Neutrophil (primary cell): ENCODE results near the gene SIT1.
"Not testable (repeated sequence)": the region's sequence is repeated elsewhere in the genome, so short reads cannot be mapped to it uniquely, and the experiment has no call there.

Experiments
- H3K27ac ChIP-seq: fragments of 200-600 bp; sonication (generic); 2 replicates; pipeline ENCODE4 v1.5.1; 2016; ENCODE audit warnings: mild to moderate bottlenecking, moderate library complexity
- H3K27me3 ChIP-seq: fragments of 200-600 bp; sonication (generic); 2 replicates; pipeline ENCODE4 v1.6.0; 2016; ENCODE audit warnings: mild to moderate bottlenecking
- H3K36me3 ChIP-seq: fragments of 200-600 bp; sonication (generic); 2 replicates; pipeline ENCODE4 v1.5.1; 2017
- H3K4me1 ChIP-seq, 2 experiments: fragments of 200-600 bp in 1 of 2; sonication (generic) in 1 of 2; 1 replicate in 1 of 2; 2 replicates in 1 of 2; pipeline versions ENCODE4 v1.5.1 to v1.6.1; 2013 to 2016; ENCODE audit warnings: low read depth in 1 of 2, low read length in 1 of 2, mild to moderate bottlenecking in 1 of 2, moderate library complexity in 1 of 2; ENCODE audit not compliant: control insufficient read depth in 1 of 2, insufficient read depth in 1 of 2
- H3K4me3 ChIP-seq, 2 experiments: fragments of 200-600 bp in 1 of 2; sonication (generic) in 1 of 2; 1 replicate in 1 of 2; 2 replicates in 1 of 2; pipeline ENCODE4 v1.5.1; 2013 to 2016; ENCODE audit warnings: low read depth in 1 of 2, low read length in 1 of 2, mild to moderate bottlenecking in 1 of 2, moderate library complexity in 1 of 2
- H3K9me3 ChIP-seq: fragments of 200-600 bp; sonication (generic); 2 replicates; pipeline ENCODE4 v1.5.1; 2016
- TF ChIP-seq, protein P1 (sequence below): fragments of 200-600 bp; sonication (generic); IDR thresholded peaks from 2 replicates; pipeline ENCODE4 v1.5.1; 2016; ENCODE audit warnings: antibody characterized with exemption

The SIT1 gene

DNA sequence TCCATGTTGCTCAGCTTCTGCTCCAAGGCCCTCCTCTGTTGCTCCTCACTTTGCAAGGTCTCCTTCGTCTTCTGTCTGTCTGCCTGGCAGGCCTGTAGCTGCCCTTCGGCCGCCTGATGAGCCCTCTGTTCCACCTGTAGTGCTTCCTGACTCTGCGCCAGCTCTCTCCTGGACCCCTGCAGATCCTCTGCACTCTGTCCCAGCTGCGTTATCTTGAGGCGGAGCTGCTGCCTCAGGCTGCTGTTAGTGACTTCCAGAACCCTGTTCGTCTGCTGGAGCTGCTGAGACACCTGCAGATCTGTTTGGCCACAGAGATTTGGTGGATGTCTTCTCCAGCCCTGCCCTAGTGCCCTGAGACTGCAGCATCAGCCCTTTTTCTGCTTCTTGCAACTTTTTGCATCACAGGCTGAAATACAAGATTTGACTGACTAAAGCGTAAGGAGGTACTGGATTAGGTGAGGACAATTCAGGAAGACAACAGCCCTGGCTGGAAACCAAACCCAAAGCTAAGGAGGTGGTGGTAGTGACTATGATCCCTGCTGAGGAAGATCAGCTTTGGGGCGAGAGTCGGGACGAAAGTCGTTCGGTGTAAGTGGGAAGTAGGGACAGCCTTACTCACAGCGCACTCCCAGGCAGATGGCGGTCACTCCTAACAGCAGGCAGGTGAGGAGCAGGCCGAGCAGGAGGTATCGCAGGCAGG lies 34.6 kb downstream of the SIT1 start:
- Histone ChIP-seq H3K9me3 (no peaks in the 10 kb centered on the region), H3K4me3 (no peak overlapping the region), H3K27ac (no peak overlapping the region), H3K27me3 (peaks cover 33% of the 10 kb centered on the region), H3K36me3 (no peaks in the 10 kb centered on the region), H3K4me1 (peaks cover 9 to 12% of the 10 kb centered on the region in 2 experiments)
- TF ChIP-seq, protein P1, sequence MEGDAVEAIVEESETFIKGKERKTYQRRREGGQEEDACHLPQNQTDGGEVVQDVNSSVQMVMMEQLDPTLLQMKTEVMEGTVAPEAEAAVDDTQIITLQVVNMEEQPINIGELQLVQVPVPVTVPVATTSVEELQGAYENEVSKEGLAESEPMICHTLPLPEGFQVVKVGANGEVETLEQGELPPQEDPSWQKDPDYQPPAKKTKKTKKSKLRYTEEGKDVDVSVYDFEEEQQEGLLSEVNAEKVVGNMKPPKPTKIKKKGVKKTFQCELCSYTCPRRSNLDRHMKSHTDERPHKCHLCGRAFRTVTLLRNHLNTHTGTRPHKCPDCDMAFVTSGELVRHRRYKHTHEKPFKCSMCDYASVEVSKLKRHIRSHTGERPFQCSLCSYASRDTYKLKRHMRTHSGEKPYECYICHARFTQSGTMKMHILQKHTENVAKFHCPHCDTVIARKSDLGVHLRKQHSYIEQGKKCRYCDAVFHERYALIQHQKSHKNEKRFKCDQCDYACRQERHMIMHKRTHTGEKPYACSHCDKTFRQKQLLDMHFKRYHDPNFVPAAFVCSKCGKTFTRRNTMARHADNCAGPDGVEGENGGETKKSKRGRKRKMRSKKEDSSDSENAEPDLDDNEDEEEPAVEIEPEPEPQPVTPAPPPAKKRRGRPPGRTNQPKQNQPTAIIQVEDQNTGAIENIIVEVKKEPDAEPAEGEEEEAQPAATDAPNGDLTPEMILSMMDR, result no peak

DNA sequence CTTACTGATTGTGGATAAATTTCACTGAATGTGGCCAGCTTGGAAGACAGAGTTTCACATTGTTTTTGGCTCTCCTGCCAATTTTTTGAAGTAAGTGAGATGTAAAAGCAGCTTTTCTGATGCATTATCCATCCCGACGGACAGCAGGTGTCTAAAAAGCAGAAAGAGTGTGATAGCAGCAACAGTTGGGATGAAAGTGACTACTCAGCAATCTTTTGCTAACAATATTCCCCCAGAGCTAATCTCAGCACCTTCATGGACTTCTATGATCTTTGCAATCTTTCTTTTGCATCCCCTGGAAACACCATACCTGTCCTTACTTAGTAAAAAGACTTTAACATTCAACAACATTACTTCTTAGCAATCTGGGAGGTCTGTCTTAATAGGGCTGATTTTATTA lies 37.9 kb downstream of the SIT1 start:
- no peak overlapping the region for H3K4me3 ChIP-seq
- TF ChIP-seq, protein P1, result no peak
- H3K27ac ChIP-seq, result no peak overlapping the region

DNA sequence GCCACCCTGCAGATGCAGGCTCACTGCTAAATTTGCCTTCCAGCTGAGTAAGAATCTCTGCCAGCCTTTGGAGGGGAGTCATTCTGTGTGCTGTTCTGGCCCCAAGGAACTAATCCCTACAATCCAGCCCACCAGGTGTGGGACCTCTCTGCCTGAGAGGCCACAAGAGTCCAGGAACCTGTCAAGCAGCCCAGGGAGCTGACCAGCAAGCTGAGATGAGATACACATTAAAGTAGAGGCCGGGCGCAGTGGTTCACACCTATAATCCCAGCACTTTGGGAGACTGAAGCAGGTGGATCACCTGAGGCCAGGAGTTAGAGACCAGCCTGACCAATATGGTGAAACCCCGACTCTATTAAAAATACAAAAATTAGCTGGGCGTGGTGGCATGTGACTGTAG lies 38.7 kb downstream of the SIT1 start:
- not testable (repeated sequence) for H3K4me3 ChIP-seq, H3K9me3 ChIP-seq, H3K4me1 ChIP-seq, H3K27ac ChIP-seq
- Histone ChIP-seq H3K36me3 (peaks cover 21% of the 10 kb centered on the region), H3K27me3 (peaks cover 16% of the 10 kb centered on the region)

More for the DNA sequence above, 37.9 kb downstream of the SIT1 start:
- H3K9me3 ChIP-seq, result no peaks in the 10 kb centered on the region
- peaks cover 24% of the 10 kb centered on the region for H3K27me3 ChIP-seq
- H3K36me3 ChIP-seq, result peaks cover 19% of the 10 kb centered on the region
- peaks cover 9 to 12% of the 10 kb centered on the region in 2 experiments for H3K4me1 ChIP-seq

DNA sequence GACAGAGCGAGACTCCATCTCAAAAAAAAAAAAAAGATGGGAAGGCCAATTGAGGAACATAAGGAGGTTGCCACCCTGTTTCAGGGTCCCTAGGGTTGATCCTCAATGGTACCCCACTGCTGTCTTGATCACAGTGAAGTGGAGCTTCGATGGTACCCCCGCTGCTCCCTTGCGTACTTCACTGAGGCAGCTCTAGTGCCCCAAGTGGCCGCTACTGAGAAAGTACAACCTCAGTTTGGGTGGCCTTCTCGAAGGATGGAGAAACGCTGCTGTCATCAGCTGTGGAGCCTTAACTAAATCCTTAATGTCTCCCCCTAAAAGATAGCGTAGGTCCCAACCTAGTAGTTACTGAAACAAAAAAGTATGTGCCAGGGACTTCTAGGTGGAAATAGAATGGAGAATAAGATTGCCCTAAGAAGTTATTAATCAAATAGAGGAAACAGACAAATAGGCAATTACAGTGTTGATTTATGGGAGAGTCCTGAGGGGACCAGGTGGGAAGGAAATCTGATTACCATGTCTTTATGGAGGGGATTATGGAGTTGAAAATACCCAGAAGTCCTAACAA lies 39.4 kb downstream of the SIT1 start:
- H3K9me3 ChIP-seq, result no peaks in the 10 kb centered on the region
- TF ChIP-seq, protein P1, result peak; percentile 43
- peaks cover 21% of the 10 kb centered on the region for H3K36me3 ChIP-seq
- no peak overlapping the region for H3K27ac ChIP-seq
- H3K4me3 ChIP-seq, result no peak overlapping the region
- peaks cover under 1 to 6% of the 10 kb centered on the region in 2 experiments for H3K4me1 ChIP-seq
- peaks cover 8% of the 10 kb centered on the region for H3K27me3 ChIP-seq

DNA sequence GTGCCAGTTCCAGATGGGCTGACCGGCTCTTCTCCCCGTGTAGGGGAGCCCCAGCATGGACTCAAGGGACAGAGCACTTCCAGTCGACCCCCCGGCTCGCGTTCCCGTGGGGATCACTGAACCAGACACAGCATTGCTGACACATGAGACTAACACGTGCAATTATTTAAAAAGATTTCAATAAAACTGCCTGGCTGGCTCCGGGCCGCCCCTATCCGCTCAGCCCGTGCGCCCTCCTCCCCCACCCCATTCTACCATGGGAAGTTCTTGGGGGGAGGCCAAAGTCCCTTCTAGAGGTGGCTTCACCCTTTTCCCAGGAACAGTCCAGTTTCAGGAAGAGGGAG lies 40.9 kb downstream of the SIT1 start:
- Histone ChIP-seq H3K4me1 (peaks cover 10 to 14% of the 10 kb centered on the region in 2 experiments), H3K36me3 (peaks cover 21% of the 10 kb centered on the region), H3K9me3 (no peaks in the 10 kb centered on the region), H3K27me3 (no peaks in the 10 kb centered on the region), H3K27ac (no peak overlapping the region), H3K4me3 (no peak overlapping the region)
- TF ChIP-seq, protein P1, result no peak

DNA sequence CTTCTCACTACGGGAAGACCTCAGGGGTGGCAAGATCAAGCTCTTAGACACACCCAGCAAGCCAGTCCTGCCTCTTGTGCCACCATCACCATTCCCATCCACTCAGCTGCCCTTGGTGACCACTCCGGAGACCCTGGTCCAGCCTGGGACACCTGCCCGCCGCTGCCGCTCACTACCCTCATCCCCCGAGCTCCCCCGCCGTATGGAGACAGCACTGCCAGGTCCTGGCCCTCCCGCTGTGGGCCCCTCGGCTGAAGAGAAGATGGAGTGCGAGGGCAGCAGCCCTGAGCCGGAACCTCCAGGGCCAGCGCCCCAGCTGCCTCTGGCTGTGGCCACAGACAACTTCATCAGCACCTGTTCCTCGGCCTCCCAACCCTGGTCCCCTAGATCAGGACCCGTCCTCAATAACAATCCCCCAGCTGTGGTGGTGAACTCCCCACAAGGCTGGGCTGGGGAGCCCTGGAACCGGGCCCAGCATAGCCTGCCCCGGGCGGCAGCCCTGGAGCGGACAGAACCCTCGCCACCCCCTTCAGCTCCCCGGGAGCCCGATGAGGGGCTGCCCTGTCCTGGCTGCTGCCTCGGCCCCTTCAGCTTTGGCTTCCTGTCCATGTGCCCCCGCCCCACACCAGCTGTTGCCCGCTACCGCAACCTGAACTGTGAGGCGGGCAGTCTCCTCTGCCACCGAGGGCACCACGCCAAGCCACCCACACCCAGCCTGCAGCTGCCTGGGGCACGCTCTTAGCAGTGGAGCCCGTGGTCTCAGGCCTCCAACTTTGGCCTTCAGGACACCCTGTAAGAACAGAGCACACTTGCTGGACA lies 41.5 kb downstream of the SIT1 start:
- H3K9me3 ChIP-seq, result no peaks in the 10 kb centered on the region
- no peak overlapping the region for H3K27ac ChIP-seq
- peaks cover 21% of the 10 kb centered on the region for H3K36me3 ChIP-seq
- peaks cover 12 to 20% of the 10 kb centered on the region in 2 experiments for H3K4me1 ChIP-seq
- no peaks in the 10 kb centered on the region for H3K27me3 ChIP-seq
- TF ChIP-seq, protein P1, result no peak
- H3K4me3 ChIP-seq, result no peak overlapping the region
